RWPE2 (cell line): ENCODE results near the gene PIK3R6.

Experiments
- ATAC-seq: fragments of 200-7000 bp; cut with Tn5 transposase; 3 replicates; pipeline ENCODE4 v1.9.1; 2021; ENCODE audit warnings: low read depth
- DNase-seq: peaks from one replicate; pipeline ENCODE4 v3.0.0-alpha.2; 2020; ENCODE audit warnings: low spot score
- H3K27ac ChIP-seq: fragments of 450-650 bp; 2 replicates; pipeline ENCODE4 v1.5.1; 2017; ENCODE audit warnings: mild to moderate bottlenecking; ENCODE audit not compliant: poor library complexity, severe bottlenecking
- H3K27me3 ChIP-seq: fragments of 250-450 bp; sonication (Bioruptor Pico); 2 replicates; pipeline ENCODE4 v1.5.1; 2021; ENCODE audit warnings: mild to moderate bottlenecking, moderate library complexity; ENCODE audit not compliant: insufficient read depth, poor library complexity, severe bottlenecking
- H3K36me3 ChIP-seq: fragments of 250-450 bp; sonication (Bioruptor Pico); 2 replicates; pipeline ENCODE4 v1.5.1; 2020; ENCODE audit warnings: low read depth, mild to moderate bottlenecking, moderate library complexity
- H3K4me1 ChIP-seq: fragments of 250-450 bp; sonication (Bioruptor Pico); 2 replicates; pipeline ENCODE4 v1.5.1; 2021; ENCODE audit warnings: mild to moderate bottlenecking, moderate library complexity; ENCODE audit not compliant: insufficient read depth, poor library complexity, severe bottlenecking
- H3K4me3 ChIP-seq: fragments of 250-450 bp; sonication (Bioruptor Pico); 2 replicates; pipeline ENCODE4 v1.5.1; 2021; ENCODE audit warnings: mild to moderate bottlenecking, moderate library complexity; ENCODE audit not compliant: severe bottlenecking
- H3K9me3 ChIP-seq: fragments of 250-450 bp; sonication (Bioruptor Pico); 2 replicates; pipeline ENCODE4 v1.5.1; 2021; ENCODE audit warnings: mild to moderate bottlenecking, moderate library complexity; ENCODE audit not compliant: severe bottlenecking
- TF ChIP-seq, protein P1 (sequence below): fragments of 450-650 bp; IDR thresholded peaks from one replicate; pipeline ENCODE4 v1.5.1; 2017; ENCODE audit warnings: mild to moderate bottlenecking, moderate library complexity; ENCODE audit not compliant: poor library complexity, severe bottlenecking

PIK3R6 gene

DNA sequence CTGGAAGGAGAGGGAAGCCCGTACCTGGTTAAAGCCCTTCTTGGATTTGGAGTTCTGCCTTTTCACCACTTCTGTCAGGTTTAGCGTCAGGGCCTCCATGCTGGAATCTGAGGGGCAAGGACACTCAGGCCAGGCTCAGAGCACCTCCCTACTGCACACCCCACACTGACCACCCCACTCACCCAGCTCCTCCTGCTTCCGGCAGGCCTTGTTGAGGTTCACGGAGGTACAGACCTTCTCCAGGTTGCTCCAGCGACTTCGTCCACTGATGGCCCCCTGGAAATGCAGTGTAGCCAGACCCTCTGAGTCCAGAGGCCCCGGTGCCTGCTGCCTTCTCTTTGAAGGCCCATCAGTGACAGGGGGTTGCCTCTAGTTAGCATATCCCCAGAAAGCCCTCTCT is 14.1 kb upstream of the PIK3R6 start:
- Histone ChIP-seq H3K9me3 (no peaks in the 10 kb centered on the region), H3K36me3 (no peaks in the 10 kb centered on the region), H3K27ac (no peak overlapping the region), H3K4me1 (no peaks in the 10 kb centered on the region), H3K27me3 (no peaks in the 10 kb centered on the region), H3K4me3 (no peak overlapping the region)
- DNase-seq (no peak), ATAC-seq (no peak)
- TF ChIP-seq, protein P1, sequence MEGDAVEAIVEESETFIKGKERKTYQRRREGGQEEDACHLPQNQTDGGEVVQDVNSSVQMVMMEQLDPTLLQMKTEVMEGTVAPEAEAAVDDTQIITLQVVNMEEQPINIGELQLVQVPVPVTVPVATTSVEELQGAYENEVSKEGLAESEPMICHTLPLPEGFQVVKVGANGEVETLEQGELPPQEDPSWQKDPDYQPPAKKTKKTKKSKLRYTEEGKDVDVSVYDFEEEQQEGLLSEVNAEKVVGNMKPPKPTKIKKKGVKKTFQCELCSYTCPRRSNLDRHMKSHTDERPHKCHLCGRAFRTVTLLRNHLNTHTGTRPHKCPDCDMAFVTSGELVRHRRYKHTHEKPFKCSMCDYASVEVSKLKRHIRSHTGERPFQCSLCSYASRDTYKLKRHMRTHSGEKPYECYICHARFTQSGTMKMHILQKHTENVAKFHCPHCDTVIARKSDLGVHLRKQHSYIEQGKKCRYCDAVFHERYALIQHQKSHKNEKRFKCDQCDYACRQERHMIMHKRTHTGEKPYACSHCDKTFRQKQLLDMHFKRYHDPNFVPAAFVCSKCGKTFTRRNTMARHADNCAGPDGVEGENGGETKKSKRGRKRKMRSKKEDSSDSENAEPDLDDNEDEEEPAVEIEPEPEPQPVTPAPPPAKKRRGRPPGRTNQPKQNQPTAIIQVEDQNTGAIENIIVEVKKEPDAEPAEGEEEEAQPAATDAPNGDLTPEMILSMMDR, result no peak

DNA sequence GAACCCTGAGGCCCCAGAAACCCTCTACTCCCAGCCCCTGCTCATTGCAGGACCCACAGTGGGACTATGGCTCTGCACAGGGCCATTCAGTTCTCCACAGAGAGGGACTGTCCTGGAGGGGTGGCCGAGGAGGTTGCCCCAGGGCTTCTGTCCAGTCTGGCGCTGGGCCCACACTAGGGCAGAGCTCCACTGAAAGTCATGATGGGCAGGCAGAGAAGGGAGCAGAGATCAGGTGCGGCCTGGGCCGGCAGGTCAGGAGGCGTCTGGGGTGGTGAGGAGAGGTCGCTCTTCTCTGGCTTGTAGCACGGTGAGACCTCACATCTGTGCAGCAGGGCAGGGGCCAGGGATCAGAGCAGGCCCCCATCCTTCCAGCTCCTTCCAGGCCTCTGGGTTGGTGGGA is 13.0 kb upstream of the PIK3R6 start:
- Histone ChIP-seq H3K36me3 (no peaks in the 10 kb centered on the region), H3K27me3 (no peaks in the 10 kb centered on the region), H3K4me1 (no peaks in the 10 kb centered on the region), H3K27ac (no peak overlapping the region), H3K9me3 (no peaks in the 10 kb centered on the region), H3K4me3 (no peak overlapping the region)
- TF ChIP-seq, protein P1, result no peak
- ATAC-seq (no peak), DNase-seq (no peak)

DNA sequence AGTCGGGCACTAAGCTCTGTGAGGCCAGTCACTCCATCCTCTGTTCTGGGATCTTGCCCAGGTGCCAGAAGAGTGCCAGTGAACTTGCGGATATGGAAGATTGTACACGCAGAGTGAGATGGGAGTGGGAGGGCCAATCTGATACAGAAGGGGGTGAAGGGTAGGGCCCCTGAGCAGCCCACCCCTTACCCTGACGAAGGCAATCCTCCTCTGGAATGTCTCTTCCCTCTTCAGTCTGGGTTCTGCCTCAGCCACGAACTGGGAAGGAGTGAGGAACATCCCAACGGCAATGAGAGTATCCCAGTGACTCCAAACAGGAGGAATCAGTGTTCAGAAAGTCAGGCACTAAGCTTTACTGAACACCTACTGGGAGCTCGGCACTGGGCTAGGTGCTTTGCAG is 11.9 kb upstream of the PIK3R6 start:
- Histone ChIP-seq H3K27me3 (no peaks in the 10 kb centered on the region), H3K4me1 (no peaks in the 10 kb centered on the region), H3K9me3 (no peaks in the 10 kb centered on the region), H3K36me3 (no peaks in the 10 kb centered on the region), H3K4me3 (no peak overlapping the region), H3K27ac (no peak overlapping the region)
- ATAC-seq, result no peak
- TF ChIP-seq, protein P1, result no peak
- no peak for DNase-seq

DNA sequence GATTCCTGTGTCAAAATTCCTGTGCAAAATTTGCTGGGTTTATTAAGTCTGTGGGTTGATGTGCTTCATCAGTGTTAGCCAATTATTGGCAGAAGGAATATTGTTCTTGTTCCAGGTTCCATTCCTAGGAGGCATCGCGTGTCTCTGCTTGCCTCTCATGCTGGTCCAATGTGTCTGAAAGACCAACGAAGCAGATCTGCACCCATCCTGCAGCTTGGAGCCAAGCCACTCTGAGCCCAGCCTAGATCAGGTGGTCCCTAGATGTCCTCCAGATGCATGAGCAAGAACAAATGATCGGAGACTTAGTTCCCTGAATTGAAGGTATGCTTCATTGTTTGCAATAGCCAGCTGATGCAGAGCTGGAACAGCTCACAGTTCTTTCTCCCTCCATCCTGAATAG is 10.5 kb upstream of the PIK3R6 start:
- no peaks in the 10 kb centered on the region for H3K9me3 ChIP-seq
- H3K36me3 ChIP-seq, result no peaks in the 10 kb centered on the region
- no peak overlapping the region for H3K27ac ChIP-seq
- DNase-seq (no peak), ATAC-seq (no peak)
- H3K4me3 ChIP-seq, result no peak overlapping the region
- no peaks in the 10 kb centered on the region for H3K27me3 ChIP-seq
- TF ChIP-seq, protein P1, result no peak
- H3K4me1 ChIP-seq, result no peaks in the 10 kb centered on the region

DNA sequence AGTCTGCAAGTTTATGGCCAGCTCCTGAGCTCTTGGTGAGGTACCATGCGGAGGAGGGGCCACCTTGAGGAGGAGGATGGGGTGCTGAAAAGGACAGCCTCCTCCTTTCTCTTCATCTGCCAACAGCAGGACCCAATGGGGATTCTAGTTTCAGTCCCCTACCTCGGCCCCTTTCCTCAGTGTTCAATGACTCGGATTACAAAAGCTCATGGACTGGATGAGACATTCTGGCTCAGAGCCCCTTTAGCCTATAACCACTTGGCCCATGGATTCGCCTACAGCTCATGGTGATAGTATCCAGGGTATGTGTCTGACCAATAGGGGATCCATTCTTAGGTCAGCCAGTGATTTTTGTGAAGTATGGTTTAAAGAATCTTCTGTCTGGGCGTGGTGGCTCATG is 8.5 kb upstream of the PIK3R6 start:
- H3K36me3 ChIP-seq, result no peaks in the 10 kb centered on the region
- no peak overlapping the region for H3K27ac ChIP-seq
- no peaks in the 10 kb centered on the region for H3K9me3 ChIP-seq
- H3K4me3 ChIP-seq, result no peak overlapping the region
- H3K4me1 ChIP-seq, result no peaks in the 10 kb centered on the region
- ATAC-seq (peak; percentile 57; the same call in 2 of the 3 replicates), DNase-seq (no peak)
- H3K27me3 ChIP-seq, result no peaks in the 10 kb centered on the region
- TF ChIP-seq, protein P1, result no peak
